Spleen (tissue), 7 donors: Measurements from ENCODE around the gene SCGB1D1.

Experiments
- CTCF ChIP-seq, 11 experiments: fragments of 200-600 bp in 7 of 11; fragments of 450-650 bp in 4 of 11; sonication (generic) in 4 of 11; IDR thresholded peaks in 8 of 11; conservative IDR thresholded peaks in 3 of 11; 1 replicate in 7 of 11; 2 replicates in 4 of 11; pipeline versions ENCODE4 v1.4.0 to v1.8.0; 2016 to 2021; ENCODE audit warnings: antibody characterized with exemption in 11 of 11, inconsistent platforms in 4 of 11, mild to moderate bottlenecking in 1 of 11
- POLR2AphosphoS5 ChIP-seq, 3 donors: sonication (generic); formaldehyde crosslinking; IDR thresholded peaks; one replicate each; pipeline ENCODE4 v1.5.1; 2017; ENCODE audit warnings: antibody characterized with exemption in 3 of 3
- donor health status: DM: no; HTN: no; CAD: no; lungs with moderate emphysema.
- donor health status: DM: no; HTN: no; CAD: no.
- donor health status: DM: no; HTN: no; CAD: no.

DNA sequence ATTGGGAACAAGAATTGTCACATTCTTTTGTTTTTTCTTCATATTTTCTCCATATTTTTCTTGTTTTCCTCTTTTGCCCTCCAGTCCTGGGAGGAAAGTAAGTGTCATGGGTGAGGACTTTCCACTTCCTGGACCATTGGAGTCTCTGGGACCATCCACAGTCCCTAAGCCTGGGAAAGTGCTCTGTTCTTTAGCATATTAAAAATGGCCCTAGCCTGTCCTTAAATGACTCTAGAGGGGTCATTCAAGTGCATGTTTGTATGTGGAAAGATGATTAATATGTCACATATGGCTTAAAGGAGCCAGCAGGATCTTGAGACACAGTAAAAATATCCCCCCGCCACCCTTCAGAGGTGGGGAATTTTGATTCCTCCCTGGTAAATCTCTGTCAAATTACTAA, 20.1 kb upstream of the SCGB1D1 start:
- TF ChIP-seq CTCF (IDR thresholded peaks at IDR 0.05 in 8 of 11, conservative IDR thresholded peaks at IDR 0.05 in 3 of 11) (no peak), POLR2AphosphoS5 (IDR thresholded peaks at IDR 0.05) (no peak)
